Thymus (tissue), 11 donors: ENCODE results near the gene NDUFB6. TPM values are rescaled to one million over a fixed set of nuclear protein-coding genes. Genes with fewer than 3 reads are reported as not detected.
"Not testable (repeated sequence)": the region's sequence is repeated elsewhere in the genome, so short reads cannot be mapped to it uniquely, and the experiment has no call there.

Source experiments
- DNase-seq, 9 donors: peaks; one replicate each; pipeline ENCODE4 v3.0.0-alpha.2; 2013; ENCODE audit warnings: low spot score in 9 of 9, low read depth in 6 of 9, missing footprints in 1 of 9
- H3K27ac ChIP-seq, 2 donors: one replicate each; pipeline ENCODE4 v1.5.1; 2013; ENCODE audit warnings: control low read depth in 1 of 2, low read depth in 1 of 2, low read length in 1 of 2, mild to moderate bottlenecking in 1 of 2, moderate library complexity in 1 of 2
- H3K27me3 ChIP-seq, 2 donors: one replicate each; pipeline ENCODE4 v1.5.1; 2013; ENCODE audit warnings: low read length in 1 of 2; ENCODE audit not compliant: control insufficient read depth in 2 of 2, insufficient read depth in 1 of 2
- H3K36me3 ChIP-seq, 2 donors: one replicate each; pipeline ENCODE4 v1.5.1; 2013; ENCODE audit warnings: low read length in 1 of 2, mild to moderate bottlenecking in 1 of 2, moderate library complexity in 1 of 2; ENCODE audit not compliant: control insufficient read depth in 2 of 2, insufficient read depth in 2 of 2
- H3K4me1 ChIP-seq, 2 donors: one replicate each; pipeline ENCODE4 v1.5.1; 2013; ENCODE audit warnings: low read length in 2 of 2; ENCODE audit not compliant: control insufficient read depth in 2 of 2, insufficient read depth in 2 of 2
- H3K4me3 ChIP-seq, 2 donors: one replicate each; pipeline ENCODE4 v1.5.1; 2013; ENCODE audit warnings: low read length in 2 of 2, control low read depth in 1 of 2, mild to moderate bottlenecking in 1 of 2
- H3K9me3 ChIP-seq, 2 donors: one replicate each; pipeline ENCODE4 v1.5.1; 2013; ENCODE audit warnings: low read length in 1 of 2, mild to moderate bottlenecking in 1 of 2; ENCODE audit not compliant: control insufficient read depth in 2 of 2, insufficient read depth in 1 of 2
- WGBS: extraction: QIAGEN DNeasy Blood & Tissue Kit; methylation state at CpG from one replicate; pipeline ENCODE4 v1.1.7; 2013; 5-methylcytosine and 5-hydroxymethylcytosine counted together
- polyA plus RNA-seq: library from polyadenylated mRNA; stranded (reverse); fragments of 200-250 nt; gene quantifications from one replicate; pipeline ENCODE4 v1.2.3, GENCODE V29; 2013
- total RNA-seq: library from RNA; stranded (reverse); fragments of 120-200 nt; gene quantifications from one replicate; pipeline ENCODE4 v1.2.4, GENCODE V29; 2013
- donor health status: healthy.

NDUFB6 gene
- total and polyA plus RNA-seq, 2 donors, result 42.9 to 58.2 TPM

DNA sequence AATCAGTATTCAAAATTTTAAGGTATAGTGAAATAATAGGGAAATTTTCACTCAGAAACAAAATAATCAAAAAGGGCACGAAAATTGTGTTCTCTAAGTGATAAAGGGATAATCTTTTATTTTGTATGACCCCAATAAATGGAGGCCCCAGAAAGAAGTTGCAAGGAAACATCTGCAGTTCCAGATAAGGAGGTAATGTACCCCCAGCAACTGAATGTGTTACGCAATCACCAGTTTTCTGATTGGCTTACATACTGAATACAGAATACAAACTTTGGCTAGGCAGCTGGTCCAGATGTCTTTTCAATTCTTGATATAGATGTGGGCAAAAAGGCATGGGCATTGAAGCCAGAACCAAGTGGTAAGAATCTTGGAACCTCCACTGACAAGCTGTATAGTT, 18.9 kb downstream of the NDUFB6 start:
- 86% methylated on average over 2 of the region's 2 CpGs for WGBS
- no peak for DNase-seq
- Histone ChIP-seq H3K4me1 (peaks cover 5 to 9% of the 10 kb centered on the region in 2 donors), H3K27me3 (no peaks in the 10 kb centered on the region), H3K36me3 (peaks cover 0 to 7% of the 10 kb centered on the region in 2 donors), H3K9me3 (no peaks in the 10 kb centered on the region), H3K27ac (no peak overlapping the region), H3K4me3 (no peak overlapping the region)

DNA sequence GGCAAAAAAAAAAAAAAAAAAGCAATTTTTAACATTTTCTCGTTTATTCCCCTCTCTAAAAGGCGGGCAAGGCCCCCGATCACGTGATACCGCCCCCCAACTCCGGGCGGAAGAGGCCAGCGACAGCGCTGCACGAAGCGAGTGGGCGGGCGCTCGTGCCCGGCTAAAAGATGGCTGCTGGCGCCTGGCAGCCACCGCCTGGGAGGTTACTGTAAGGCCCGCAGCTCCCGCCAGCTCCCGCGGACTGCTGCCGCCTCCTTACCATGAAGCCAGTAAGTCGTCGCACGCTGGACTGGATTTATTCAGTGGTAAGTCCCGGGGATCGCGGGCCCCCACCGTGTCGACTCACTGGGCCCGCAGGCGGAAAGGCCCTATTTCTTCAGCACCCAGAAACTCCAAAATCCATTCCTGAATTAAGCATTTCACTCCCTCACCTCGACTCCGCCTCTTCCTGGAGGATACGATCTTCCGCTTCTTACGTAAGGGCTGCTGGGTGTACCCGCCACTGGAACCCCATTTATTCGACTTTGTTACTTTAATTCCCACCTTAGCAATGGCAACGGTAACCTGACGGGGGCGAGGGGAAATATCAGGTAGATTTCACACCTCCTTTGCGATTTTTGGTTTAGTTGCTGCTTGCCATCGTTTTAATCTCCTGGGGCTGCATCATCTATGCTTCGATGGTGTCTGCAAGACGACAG, 20.6 kb downstream of the NDUFB6 start, which contains the start of the genes SMIM27 and TOPORS:
TSS of gene SMIM27 (plus strand) at position 156 of the 701 bp plus-strand sequence. CDS start at position 264, 108 bp downstream.
TSS of gene TOPORS (minus strand) at position 415 of the 701 bp plus-strand sequence. CDS start at position 265, 150 bp downstream.
- no peaks in the 10 kb centered on the region for H3K27me3 ChIP-seq

DNA sequence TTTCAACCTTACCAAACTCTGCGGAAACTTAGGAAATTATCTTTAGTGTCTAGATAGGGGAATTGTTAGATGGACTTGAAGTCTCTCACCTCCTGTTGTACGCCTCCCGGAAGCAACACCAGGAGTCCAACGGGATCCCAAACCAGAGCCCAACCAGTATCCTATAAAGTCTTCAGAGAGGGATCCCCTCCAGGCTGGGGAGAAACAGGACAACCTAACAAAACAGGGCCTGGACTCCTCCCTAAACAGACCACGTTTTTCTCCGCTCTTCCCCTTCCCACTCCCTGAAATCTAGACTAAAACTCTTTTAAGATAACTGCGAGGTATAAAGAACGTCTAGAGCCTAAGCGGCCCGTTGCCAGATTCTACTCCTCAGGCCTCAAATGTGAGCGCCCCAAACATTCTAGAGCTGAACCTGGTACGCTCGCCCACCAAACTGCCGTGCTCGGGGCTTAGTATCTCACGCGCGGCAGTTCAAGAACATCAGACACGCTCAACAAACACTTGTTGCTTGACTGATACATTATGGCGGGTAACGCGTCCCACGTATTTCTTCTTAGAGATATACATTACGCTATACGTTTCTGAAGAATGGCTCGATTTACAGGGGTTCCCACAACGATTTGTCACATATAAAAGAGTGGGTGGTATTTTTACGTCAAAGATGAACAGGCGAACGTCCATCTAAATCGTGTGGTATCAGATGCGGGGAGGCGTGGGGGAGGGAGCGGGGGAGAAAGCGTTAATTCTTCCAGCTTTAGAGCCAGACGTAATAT, 21.5 kb downstream of the NDUFB6 start:
- Histone ChIP-seq H3K27ac (peak overlapping the region; percentile 96 to 99), H3K4me3 (peak overlapping the region; percentile 73 to 74), H3K27me3 (no peaks in the 10 kb centered on the region), H3K36me3 (peaks cover 0 to 7% of the 10 kb centered on the region in 2 donors), H3K4me1 (peaks cover 5 to 9% of the 10 kb centered on the region in 2 donors), H3K9me3 (no peaks in the 10 kb centered on the region)
- DNase-seq, result peak in 7 of 9 donors; percentile 18 to 82 (median 62)
- WGBS, result under 1% methylated on average over 36 of the region's 36 CpGs

More for the DNA sequence above, 20.6 kb downstream of the NDUFB6 start, which contains the start of the genes SMIM27 and TOPORS:
- H3K4me3 ChIP-seq, result peak within 1 kb of the TSS; percentile 73 to 74
- H3K36me3 ChIP-seq, result peaks cover 0 to 7% of the 10 kb centered on the region in 2 donors
- H3K9me3 ChIP-seq, result no peaks in the 10 kb centered on the region
- whole genome bisulfite sequencing, result under 1% methylated on average over 46 of the region's 46 CpGs
- peak; percentile 73 to 95 (median 90) for DNase-seq
- peaks cover 5 to 9% of the 10 kb centered on the region in 2 donors for H3K4me1 ChIP-seq
- H3K27ac ChIP-seq, result peak within 1 kb of the TSS; percentile 99

DNA sequence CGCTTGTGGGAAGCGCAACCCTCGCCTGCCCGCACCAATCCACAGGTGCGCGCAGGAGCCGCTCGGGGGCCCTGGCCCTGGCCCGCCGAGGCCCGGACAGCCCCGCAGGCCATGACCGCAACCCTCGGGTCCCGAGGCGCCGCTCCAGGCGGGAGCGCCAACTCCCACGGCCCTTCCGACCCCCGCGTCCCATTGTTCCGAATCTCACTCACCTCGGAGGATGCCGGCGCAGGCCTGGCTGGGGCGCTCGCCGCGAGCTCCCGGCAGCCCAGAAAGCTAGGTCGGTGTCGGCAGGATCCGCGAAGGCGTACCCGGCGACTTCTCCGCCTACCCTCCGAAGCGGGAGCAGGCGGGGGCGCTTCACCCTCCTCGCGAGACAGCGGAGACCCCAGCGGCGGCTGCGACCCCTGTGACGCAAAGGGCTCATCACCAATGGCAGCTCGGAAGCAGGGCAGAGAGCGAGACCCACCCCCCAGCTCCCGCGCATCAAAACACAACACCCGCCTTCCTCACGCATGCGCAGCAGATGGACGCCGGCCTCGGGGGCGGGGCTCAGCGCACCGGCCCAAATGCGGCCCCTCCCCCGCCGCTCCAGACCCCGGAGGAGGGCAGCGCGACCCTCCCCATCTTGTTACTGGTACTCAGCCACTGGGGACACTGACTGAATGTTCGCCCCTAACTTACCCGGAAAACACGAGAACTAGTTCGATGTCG, 22.2 kb downstream of the NDUFB6 start:
- Histone ChIP-seq H3K36me3 (peaks cover 0 to 7% of the 10 kb centered on the region in 2 donors), H3K4me1 (peaks cover 5 to 9% of the 10 kb centered on the region in 2 donors), H3K9me3 (no peaks in the 10 kb centered on the region), H3K27me3 (no peaks in the 10 kb centered on the region), H3K27ac (peak overlapping the region; percentile 96 to 99), H3K4me3 (peak overlapping the region; percentile 73 to 74)
- WGBS, result under 1% methylated on average over 75 of the region's 75 CpGs
- peak; percentile 85 to 98 (median 94) for DNase-seq

DNA sequence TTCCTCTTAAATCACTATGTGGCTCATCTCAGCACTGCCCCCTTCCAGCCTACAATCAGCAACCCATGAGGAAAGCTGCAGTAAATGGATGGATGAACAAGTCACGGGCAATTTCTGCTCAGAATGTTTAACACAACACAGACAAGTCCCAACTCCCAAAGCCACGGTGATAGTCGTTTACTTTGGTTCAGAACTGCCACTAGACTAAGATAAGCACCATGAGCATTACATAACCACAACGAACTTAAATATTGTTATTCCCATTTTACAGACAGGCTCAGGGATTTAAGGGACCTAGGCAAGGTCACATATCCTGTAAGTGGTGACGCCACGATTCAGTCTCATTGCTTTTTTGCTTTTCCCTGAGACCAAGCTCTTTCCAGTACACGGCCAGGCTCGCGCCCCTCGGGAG, 22.8 kb downstream of the NDUFB6 start:
- Histone ChIP-seq H3K27me3 (no peaks in the 10 kb centered on the region), H3K27ac (peak overlapping the region; percentile 86 to 99), H3K4me1 (peaks cover 5 to 9% of the 10 kb centered on the region in 2 donors), H3K36me3 (peaks cover 0 to 7% of the 10 kb centered on the region in 2 donors), H3K9me3 (no peaks in the 10 kb centered on the region), H3K4me3 (peak overlapping the region; percentile 73 to 74)
- 3% methylated on average over 10 of the region's 10 CpGs for WGBS
- peak in 4 of 9 donors; percentile 4 to 30 (median 16) for DNase-seq

DNA sequence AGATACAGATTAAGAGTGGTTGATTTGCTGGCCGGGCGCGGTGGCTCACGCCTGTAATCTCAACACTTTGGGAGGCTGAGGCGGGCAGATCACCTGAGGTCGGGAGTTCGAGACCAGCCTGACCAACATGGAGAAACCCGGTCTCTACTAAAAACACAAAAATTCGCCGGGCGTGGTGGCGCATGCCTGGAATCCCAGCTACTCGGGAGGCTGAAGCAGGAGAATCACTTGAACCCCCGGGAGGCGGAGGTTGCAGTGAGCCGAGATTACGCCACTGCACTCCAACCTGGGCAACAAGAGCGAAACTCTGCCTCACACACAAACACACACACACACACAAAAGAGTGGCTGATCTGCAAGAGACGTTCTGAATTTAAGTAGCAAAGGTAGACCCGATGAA, 24.7 kb downstream of the NDUFB6 start:
- DNase-seq, H3K27ac ChIP-seq, H3K9me3 ChIP-seq, H3K4me3 ChIP-seq, H3K4me1 ChIP-seq, H3K27me3 ChIP-seq: not testable (repeated sequence)
- WGBS, result 98% methylated on average over 20 of the region's 20 CpGs
- peaks cover 9 to 15% of the 10 kb centered on the region in 2 donors for H3K36me3 ChIP-seq

DNA sequence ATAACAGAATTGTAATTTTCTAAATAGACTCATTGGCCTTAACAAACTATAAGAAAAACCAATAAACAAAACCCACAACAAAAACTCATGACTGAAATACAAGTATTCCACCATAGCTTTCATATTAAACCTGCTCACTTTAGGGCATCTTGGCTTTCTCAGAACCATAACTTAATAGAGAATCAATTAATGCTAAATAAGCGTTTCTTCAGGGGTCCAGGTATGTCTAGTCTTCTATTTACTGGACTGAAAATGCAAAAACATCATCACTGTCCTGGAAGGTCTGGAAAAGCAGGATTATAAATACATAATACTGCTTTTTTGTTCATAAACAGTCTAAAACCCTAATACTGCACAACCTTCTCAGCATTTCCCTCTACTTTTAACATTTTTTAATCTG, 27.1 kb downstream of the NDUFB6 start:
- Histone ChIP-seq H3K4me1 (peaks cover 0 to 2% of the 10 kb centered on the region in 2 donors), H3K27ac (no peak overlapping the region), H3K9me3 (no peaks in the 10 kb centered on the region), H3K27me3 (no peaks in the 10 kb centered on the region), H3K4me3 (no peak overlapping the region), H3K36me3 (peaks cover 14 to 35% of the 10 kb centered on the region in 2 donors)
- 99% methylated on average over 1 of the region's 1 CpG for WGBS
- no peak for DNase-seq

DNA sequence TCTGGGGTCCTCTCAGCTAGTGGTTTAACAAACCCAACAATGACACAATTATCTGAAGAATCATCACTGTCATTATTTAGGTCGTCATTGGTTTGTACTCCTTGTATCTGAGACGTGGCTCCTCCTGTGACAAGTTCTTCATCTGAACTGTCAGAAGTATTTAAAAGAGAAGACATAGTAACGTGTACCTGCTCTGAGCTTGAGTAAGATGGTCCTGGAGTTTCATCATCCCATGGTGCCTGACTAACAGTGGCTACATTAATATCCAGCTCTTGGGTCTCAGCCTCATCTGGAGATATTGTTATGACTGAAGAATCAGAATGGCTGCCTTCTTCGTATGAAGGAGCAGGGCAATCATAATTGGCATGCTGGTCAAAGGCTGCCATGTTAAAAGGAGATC, 29.9 kb downstream of the NDUFB6 start:
- 96% methylated on average over 4 of the region's 4 CpGs for WGBS
- DNase-seq, result no peak
- H3K9me3 ChIP-seq, result no peaks in the 10 kb centered on the region
- no peaks in the 10 kb centered on the region for H3K4me1 ChIP-seq
- no peaks in the 10 kb centered on the region for H3K27me3 ChIP-seq
- H3K36me3 ChIP-seq, result peaks cover 14 to 28% of the 10 kb centered on the region in 2 donors
- no peak overlapping the region for H3K27ac ChIP-seq
- no peak overlapping the region for H3K4me3 ChIP-seq
